Superior temporal gyrus (tissue), 1 donor: ENCODE results near the gene CBLB.

Experiments used
- DNase-seq: peaks from one replicate; pipeline ENCODE4 v3.0.0-alpha.2; 2016; ENCODE audit errors: extremely low spot score

The CBLB gene

DNA sequence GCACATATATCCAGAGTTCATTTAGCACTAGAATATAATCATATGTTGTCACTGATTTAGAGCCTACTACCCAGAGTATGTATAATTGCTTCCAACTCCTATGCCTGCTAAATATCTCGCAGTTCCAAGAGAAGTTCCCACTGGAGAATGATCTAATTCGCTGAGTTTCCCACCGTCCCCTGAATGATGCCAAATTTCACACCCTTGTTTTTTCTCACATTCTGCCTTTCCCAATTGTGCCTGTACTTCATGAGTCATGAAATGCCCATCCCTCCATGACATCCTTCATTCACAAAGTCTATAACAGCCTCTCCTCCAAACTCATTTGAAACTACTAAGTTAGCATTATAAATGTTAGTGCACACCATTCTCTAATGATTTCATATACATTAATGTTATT is 177.2 kb downstream of the CBLB start:
- no peak for DNase-seq

DNA sequence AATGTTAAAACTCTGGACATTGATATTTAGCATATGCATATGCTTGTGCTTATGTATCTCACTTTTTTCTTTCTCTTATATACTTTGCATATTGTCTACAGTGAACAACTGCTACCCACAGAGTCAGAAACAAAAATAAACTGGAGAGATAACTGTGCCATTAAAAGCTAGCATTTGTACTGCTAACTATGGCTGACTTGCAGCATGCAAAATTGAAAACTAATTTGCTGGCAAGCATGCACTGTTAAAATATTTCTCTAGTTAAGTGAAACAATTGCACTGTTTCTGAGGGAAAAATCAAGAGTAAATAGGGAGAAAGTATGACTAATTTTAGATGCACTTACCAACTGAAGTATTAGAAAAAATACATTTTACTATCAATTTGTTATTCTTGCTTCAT is 177.8 kb downstream of the CBLB start:
- DNase-seq: no peak

DNA sequence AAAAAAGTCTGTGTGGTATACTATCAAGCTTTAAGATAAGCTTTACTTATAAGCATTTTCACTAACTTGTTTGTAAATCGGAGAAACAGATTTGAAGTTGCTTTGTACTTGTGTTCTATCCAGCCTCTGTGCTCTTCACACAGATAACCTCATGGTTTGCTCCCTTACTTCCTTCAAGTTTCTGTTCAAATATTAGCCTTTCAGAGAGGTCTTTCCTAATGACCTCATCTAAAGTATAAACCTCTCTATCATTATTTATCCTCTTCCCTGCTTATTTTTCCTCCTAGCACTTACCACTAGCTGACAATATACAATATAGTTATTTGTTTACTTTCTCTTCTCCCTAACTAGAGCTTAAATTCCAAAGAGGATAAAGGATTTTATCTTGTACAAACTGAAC is 180.0 kb downstream of the CBLB start:
- peak; percentile 40 for DNase-seq

DNA sequence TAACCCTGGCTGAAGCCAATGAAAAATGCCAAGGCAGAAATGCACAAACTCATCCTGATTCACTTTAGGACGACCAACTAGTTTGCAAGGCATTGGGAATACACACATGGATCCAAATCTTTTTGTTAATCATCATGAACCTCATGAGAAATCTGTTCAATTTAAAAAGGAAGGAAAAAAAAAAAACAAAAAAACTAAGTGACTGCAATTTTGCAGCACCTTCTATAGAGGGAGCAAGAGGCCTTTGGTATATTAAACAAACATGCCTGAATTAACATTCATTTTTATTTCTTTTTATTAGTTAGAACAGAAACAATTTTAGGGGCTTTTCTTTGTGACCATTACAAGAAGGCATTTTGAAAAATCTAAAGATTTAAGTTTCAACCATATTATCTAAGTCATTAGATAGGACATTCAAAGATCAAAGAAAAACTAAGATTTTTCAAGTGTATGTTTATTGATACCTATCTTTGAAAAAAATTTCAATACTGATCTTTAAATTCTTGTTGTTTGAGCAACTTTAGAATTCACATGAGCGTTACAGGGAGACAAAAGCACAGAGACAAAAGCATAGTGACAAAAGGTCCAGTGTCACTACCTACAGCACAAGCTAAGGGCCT is 182.4 kb downstream of the CBLB start:
- DNase-seq: peak; percentile 62

DNA sequence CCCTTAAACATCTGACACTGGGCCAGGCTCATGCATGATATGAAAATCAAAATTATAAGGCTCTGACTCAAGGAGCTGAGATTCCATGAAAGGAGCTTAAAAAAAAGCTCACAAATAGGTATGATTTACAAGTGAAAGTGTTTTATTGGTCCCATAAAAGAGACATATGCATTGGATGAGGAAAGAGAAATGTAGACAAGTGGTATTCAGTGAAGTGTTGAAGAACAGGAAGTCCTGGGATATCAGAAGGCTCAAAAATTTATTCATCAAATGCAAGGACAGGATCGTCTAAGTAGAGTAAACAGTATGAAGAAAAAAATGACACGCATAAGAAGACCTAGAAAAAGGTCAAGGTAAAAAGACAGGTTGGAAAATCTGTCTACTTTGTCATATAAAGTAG is 188.9 kb downstream of the CBLB start:
- DNase-seq: no peak

DNA sequence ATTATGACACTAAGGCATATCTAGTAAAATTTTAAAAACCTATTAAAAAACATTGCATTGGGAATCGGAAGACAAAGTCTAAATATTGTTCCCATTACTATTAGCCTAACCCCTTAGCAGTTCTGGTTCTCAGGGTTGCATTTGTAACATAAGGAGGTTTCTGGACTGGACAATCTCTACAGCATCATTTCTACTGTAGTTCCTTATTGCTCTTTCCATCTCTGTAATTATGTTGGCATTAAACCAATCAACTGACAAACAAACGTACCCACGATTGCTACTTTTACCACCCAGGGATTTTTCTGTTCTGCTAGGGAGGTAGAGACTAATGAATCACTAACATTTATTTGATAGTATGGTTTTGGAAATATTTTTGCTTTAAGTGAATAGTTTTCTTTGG is 190.8 kb downstream of the CBLB start:
- no peak for DNase-seq

DNA sequence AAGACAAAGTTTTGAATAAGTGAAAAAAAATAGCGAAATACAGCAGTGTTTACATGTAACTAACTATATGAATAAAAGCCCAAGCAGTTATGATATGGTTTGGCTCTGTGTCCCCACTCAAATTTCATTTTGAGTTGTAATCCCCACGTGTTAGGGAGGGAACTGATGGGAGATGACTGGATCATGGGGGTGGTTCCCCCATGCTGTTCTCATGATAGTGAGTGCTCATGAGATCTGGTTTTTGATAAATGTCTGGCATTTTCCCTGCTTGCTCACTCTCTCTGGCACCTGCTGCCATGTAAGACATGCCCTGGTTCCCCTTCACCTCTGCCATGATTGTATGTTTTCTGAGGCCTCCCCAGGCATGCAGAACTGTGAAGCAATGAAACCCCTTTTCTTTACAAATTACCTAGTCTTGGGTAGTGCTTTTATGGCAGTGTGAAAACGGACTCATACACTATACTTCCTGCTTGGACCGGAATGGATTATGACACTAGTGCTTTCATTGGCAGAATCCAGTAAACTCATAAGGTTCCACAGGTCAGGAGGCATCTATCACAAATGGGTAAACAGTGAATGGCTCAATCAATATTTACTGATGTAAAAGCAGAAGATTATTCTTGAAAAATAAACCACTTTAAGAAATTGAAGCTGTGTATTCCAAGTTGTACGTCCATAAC is 192.1 kb downstream of the CBLB start:
- DNase-seq: no peak

DNA sequence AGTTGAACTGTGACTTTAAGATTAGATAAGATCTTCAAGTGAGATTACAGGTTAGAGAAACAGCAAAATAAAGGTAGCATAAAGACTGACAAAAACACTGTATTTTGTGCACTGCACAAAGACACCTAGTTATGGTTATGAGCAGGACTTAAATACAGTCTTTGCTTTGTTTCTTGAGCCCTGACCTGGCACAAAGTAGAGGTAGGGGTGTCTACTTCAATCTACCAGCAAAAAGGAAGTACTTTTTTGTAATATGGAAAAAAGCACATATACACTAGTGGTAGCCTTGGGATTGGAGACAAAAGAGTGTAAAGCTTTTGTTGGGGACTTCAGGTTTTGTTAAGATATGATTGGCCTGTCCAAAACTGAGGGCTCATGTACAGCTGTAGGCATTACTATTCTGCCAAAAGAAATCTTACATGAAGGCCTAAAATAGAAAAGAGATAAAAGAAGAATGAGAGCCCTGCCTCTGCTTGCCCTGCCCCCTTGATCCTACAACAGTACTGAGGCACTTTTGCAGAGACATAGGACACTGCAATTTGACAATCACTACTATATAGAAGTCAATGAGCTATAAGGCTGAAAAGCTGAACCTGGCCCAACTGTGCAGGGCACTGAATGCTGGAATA is 194.3 kb downstream of the CBLB start:
- no peak for DNase-seq

DNA sequence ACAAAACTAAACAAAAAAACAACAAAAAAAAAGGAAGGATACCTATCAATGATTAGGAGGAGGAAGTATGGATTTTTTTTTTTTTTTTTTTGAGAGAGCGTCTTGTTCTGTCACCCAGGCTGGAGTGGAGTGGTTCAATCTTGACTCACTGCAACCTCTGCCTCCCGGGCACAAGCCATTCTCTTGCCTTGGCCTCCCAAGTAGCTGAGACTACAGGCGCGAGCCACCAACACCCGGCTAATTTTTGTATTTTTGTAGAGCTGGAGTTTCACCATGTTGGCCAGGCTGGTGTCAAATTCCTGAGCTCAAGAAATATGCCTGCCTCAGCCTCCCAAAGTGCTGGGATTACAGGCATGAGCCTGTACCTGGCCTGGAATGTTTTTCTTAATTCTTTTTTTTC is 195.8 kb downstream of the CBLB start:
- DNase-seq: no peak

DNA sequence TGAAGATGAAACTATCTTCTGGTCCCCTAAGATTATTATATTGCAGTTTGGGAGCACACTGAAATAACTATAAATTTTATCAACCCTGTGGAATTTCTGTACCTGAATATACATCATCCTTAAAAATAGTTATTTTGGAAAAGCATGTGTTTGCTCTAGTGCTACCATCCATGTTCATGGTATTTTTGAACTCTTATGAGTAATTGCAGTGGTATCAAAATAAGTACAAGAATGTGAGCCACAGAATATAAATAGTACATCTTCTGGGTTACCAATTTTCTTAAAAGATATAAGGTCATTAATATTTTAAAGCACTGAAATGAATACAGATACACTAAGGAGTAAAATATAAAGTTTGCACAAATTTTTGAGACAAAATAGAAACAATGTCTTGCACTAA is 206.5 kb downstream of the CBLB start:
- no peak for DNase-seq

DNA sequence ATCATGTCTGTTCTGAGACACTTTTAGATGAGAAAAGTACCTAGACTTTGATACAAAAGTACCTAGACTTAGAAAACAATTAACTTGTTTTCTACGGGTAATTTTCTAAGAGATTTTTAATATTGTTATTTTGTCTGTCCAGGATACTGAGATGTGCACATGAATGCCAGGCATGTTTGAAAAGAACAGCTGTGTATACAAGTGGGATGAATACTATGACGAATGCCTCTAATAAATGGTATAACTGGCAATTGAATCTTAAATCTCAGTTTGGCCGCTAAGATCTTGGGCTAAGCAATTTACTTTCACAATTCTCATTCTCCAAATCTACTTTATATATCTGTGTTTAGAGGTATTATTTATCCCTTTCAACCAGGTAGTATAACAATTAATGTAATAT is 207.4 kb downstream of the CBLB start:
- DNase-seq: no peak

DNA sequence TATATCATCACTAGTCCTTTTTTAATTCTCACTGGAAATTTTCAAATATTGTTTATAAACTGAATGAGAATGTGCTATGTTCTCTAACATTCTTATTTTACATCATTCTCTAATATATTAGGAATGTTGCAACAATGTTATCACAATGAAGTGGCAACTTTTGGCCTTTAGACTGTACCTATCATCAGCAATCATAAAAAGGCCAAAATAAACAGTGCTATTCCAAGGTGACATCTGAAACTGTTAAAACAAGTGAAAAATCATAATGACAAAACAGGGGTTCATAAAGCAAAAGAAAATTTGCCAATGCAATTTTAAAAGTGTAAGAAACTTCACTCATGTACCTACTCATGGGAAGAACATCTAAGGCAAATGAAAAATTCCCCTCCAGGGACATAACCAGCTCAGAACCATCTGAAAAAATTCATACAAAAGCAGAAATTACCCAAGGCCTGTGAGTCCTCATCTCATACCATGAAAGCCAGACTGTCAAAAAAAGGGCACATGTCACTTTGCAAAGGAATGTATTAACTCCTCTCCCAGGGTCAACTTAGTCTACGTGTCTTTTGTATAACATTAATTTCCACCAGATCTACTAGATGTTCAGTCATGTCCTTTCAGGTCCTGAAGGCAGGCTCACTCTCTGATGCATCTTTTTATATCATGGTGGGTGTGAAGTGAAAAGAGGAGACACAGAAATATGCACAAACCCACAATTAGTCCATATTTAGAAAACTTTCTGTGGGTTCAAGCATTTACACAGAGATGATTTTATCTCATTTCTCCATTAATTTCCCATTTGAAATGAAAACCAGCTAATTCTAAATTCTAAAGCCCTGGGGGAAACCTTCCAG is 211.9 kb downstream of the CBLB start:
- no peak for DNase-seq

DNA sequence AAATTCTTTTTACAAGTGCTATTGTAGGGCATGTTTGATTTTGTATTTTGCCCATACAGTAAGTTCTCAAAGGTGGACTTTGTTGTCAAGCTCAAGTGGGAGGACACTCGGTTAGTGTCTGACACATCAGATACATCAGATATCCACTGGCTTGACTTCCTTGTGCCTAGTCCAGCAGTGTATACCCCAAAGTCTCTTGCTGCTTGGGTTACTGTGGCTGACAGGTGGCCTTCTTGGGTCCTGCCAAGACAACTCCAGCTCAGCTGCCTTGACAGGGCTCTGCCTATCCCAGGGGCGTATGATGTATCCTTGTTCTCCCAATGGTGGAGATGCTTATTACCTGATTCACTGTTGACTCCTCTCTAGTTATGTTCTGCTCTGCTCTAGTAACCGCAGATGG is 214.9 kb downstream of the CBLB start:
- DNase-seq: no peak

DNA sequence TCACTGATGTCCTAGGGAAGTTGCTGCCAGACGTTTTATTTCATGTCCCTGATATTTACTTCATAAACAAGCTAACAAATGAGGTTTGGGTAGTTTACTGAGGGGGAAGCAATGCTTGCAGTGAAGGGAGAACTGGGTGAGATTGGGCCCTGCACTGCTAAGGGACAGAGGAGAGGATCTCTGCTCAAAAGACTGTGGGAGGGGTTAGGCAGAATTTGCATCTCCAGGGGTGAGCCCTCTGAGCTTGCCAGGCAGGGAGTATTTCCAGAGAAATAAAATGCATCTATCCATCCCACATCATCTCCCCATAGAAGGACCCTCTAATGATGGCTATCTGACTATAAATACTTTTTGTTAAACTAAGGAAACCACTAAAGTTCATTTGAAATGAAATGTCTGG is 215.6 kb downstream of the CBLB start:
- DNase-seq: no peak

DNA sequence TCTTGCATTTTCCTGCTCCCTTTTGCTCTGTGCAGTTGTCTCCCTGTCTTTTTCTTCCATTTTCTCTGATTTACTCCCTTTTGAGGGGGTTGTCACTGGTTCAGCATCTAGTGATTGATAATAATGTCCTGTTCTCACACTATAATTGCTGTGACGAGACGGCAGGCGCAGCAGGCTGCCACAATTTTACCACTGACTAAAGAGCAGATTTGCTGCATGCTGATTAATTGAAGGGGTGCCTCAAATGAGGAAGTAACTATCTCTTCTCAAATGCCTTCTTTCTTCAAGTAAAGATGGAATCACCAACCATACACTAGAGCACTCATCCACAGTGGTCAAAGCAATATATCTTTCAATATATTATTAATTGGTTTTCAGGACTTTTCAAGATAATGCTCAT is 219.3 kb downstream of the CBLB start:
- no peak for DNase-seq

DNA sequence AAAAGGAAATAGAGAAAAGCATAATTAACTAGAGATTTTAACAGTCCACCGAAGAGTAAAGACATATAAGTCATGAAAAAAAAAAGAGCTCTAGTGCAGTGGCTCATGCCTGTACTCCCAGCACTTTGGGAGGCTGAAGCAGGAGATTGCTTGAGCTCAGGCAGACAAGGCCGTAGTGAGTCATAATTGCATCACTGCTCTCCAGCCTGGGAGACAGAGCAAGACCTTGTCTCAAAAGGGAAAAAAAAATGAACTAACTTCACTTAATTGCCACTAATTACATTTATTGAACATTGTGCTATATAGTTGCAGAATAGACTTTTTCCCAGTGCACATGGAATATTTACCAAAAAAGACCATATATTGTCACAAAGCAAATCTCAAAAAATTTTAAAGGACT is 221.8 kb downstream of the CBLB start:
- no peak for DNase-seq

DNA sequence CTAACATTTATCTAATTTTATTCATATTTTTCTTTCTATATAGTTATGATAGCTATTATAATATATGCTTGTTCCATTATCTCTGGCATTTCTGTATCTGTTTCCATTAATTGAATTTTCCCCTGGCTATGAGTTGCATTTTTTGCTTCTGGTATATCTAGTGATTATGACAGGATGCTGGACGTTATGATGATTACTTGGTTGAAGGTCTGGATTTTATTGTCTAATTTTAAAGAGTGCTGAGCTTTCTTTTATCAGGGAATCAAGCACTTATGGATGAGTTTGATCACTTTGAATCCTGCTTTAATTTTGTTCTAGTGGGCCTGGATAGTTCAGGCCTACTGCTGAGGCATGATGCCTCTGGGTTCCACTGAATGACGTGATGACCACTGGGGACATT is 229.7 kb downstream of the CBLB start:
- no peak for DNase-seq

DNA sequence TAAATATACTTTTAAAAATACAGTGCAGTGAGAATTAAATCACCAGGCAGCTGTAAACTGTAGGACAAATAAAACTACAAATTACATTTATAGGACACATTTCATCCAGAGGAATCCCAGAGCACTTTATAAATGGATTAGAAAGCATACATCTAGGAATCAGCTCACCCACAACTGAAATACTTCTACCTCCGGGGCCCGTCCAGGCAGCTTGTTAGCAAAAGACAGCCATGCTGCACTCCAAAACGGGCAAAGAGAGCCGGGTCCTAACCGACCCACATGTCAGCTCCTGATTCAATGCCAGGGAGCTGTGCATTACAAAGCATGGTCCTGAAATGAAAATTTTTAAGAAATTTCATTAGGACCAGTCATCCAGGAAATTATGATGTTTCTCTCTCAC is 234.1 kb downstream of the CBLB start:
- DNase-seq: no peak

DNA sequence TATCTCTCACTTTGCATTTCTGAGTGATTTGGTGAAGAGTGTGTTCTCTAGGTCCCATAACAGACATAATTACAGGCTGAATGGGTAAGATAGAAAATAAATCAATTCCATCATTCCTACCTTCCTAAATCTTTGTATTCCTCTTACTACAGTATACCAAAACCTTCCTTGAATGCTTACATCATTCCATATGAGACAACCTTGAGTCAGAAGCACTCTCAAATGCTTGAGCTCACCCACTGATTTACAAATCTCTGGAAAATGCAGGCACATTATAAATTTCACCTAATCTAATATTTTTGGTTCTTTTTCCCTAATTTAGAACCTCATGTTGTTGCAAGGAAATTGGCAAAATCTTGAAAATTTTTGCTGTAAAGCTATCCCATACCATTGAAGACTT is 239.1 kb downstream of the CBLB start:
- no peak for DNase-seq

DNA sequence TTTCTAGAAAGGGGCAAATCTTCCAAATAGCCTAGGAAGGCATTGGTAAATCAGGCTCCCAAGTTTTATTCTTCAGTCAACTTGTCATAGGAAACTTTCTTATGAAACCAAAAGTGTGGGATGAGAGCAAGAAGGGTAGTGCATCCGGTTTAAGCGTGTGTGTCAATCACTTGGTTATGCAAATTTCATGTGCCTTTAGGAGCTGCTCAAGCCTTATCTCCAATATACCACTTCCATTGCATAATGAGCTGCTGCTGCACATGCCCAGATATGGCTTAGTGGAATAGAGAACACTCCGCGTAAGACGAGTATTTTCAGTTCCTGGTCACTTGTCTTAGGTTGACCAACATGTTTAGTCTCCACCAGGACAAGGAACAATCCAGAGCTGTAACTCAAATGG is 242.1 kb downstream of the CBLB start:
- DNase-seq: no peak

DNA sequence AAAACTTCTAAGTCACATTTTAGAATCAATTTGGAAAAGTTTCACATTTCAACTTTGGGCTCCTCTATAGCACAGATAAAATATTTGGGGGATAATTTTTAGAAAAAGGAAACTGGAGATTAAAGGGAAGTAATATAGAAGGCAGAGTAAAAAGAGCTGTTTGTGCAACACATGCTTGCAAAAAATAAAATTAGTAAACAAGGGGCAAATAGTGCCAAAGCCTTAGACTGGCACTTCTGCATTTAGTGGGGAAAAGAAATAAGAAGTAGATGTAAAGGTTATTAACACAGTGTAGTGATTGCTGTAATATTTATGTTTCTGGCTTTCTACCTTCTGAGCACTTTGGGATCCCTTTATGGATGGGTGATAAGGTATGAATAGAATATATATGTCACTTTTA is 246.6 kb downstream of the CBLB start:
- no peak for DNase-seq

DNA sequence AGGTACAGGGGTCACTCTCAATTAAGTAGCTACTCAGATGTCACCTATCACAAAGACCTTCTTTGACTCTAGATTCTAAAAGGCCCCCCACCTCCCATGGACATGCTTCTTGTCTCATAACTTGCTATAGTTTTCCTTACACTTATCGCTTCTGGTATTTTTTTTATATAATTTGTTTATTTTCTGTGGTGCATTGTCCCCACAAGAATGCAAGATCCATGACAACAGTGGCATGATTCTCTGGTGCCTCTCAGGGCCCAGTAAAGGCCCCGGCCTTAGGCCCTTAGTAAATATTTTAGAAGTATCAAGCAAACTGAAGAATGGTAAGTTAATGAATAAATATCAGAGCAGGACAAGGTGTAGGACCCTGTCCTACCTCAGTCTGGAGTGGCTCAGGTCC is 248.6 kb downstream of the CBLB start:
- no peak for DNase-seq

DNA sequence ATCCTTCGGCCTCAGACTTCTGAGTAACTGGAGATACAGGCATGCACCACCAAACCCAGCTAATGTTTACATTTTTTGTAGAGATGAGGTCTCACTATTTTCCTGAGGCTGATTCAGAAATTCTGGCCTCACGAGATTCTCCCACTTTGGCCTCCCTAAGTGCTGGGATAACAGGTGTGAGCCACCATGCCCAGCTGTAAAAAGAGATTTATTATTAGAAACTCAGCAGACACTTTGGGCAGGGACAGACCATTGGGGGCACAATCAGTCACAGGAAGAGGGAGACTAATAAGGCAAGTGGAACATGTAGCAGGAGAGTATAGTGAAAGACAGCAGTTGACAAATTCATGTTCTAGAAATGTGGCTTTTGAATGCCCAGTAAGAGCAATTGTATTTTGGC is 249.2 kb downstream of the CBLB start:
- DNase-seq: no peak
